ENCODE data around the gene CTTNBP2.

DNA sequence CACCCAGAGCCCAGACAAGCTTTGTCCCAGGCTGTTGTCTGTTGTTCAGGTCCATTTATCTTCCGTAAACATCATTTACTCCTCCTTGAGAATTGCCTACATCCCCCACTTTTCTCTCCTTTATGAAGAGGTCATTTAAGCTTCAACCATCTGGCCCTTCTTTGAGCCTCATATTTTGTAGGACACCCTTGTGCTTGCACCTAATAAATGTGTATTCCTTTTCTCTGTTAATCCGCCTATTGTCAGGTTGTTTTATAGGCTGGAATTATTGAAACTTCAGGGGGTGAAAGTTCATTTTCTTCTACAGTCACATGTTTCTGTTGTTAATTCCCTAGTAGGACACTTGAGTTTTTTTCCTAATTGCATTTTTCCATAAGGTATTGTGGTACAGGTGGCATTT, 19.6 kb upstream of the CTTNBP2 start:
- TF ChIP-seq POLR2A (IDR thresholded peaks at IDR 0.05), result no peak
- TF ChIP-seq, protein P1, sequence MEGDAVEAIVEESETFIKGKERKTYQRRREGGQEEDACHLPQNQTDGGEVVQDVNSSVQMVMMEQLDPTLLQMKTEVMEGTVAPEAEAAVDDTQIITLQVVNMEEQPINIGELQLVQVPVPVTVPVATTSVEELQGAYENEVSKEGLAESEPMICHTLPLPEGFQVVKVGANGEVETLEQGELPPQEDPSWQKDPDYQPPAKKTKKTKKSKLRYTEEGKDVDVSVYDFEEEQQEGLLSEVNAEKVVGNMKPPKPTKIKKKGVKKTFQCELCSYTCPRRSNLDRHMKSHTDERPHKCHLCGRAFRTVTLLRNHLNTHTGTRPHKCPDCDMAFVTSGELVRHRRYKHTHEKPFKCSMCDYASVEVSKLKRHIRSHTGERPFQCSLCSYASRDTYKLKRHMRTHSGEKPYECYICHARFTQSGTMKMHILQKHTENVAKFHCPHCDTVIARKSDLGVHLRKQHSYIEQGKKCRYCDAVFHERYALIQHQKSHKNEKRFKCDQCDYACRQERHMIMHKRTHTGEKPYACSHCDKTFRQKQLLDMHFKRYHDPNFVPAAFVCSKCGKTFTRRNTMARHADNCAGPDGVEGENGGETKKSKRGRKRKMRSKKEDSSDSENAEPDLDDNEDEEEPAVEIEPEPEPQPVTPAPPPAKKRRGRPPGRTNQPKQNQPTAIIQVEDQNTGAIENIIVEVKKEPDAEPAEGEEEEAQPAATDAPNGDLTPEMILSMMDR (IDR thresholded peaks at IDR 0.05), result no peak

Measured in adrenal gland (tissue), 5 donors.